HG03139 (cell line): Measurements from ENCODE around the gene GREM1.

ENCODE experiments used
- ATAC-seq: cut with Tn5 transposase; IDR thresholded peaks from one replicate; pipeline ENCODE4 v1.9.1; 2021; ENCODE audit not compliant: unreplicated experiment

GREM1 gene

DNA sequence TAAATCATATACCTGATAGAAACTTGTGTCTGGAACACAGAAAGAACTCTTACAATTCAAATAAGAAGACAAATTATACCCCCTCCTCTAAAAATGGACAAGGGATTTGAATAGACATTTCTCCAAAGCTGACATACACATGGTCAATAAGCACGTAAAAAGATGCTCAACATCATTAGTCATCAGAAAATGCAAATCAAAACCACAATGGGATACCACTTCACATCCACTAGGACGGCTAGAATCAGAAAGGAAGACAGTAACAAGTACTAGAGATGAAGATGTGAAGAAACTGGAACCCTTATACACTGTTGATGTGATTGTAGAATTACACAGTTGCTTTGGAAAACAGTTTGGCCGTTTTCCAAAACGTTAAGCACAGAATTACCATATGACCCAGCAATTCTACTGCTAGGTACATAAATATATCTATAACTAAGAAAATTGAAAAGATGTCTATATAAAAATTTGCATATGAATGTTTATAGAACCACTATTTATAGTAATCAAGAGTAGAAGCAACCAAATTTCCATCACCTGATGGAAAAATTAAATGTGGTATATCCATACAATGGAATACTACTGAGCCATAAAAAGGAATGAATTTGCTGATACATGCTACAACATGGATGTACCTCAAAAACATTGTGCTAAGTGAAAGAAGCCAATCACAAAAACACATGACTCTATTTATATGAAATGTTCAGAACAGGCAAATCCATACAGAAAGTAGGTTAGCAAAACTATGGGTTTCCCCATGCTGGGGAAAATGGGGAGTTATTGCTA, 60.8 kb downstream of the GREM1 start:
- ATAC-seq, result no peak

- ATAC-seq, result no peak
These were observed 64.0 kb downstream of the GREM1 start for GRCh38 chr15:32781781-32782180.

GRCh38 chr15:32784581-32784980, 66.8 kb downstream of the GREM1 start:
- no peak for ATAC-seq

DNA sequence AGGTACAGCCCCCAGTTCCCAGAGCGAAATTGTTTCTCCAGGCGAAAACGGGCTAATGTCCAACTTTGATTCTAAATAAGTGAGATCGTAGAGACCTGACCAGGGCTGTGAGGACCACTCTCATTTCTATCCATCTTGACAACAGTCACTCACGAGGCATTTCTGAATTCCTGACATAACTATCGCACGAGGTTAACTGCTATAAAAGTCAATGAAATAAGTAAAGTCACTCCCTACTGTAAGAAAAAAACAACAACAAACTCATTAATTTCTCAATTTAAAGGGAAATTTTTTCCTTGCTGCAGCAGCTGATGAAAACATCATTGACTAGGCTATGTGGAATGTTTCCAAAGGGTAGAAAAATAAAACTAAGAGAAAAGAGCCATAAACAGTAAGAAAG, 69.1 kb downstream of the GREM1 start:
- no peak for ATAC-seq

- ATAC-seq, result no peak
These were observed 70.1 kb downstream of the GREM1 start for GRCh38 chr15:32787949-32788348.

DNA sequence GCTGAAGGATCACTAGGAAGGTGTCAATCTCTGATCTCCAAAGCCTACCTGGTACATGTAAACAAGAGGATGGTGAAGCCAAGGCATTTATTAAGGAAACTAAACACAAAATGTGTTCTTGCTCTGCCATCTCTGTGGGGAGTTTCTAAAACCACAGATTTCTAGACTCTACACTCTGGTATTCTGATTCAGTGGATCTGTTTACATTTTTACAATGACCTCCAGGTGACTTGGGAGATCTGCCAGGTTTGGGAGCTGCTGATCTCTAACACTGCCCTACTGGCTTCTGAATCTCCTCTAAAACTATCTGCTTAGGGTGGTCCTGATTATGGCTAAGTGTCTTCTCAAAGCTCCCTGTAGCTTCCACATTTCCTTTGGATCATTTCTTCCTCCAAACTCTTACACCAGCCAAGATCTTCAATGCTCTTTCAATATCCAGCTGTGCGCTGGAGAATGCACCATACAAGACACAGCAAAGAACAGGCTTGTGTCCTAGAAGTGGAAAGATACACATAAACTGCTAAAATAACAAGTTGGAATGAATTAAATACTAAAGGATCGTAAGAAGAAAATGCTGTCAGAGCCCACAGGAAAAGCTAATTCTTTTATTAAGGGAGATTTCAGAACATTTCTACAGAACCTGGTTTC, 72.7 kb downstream of the GREM1 start:
- no peak for ATAC-seq

GRCh38 chr15:32792436-32792835, 74.6 kb downstream of the GREM1 start:
- ATAC-seq, result no peak
